GM18499 (cell line): Measurements from ENCODE around the gene PCGF1.

Experiments used
- ATAC-seq: cut with Tn5 transposase; IDR thresholded peaks from one replicate; pipeline ENCODE4 v1.9.1; 2021; ENCODE audit warnings: moderate number of reproducible peaks; ENCODE audit not compliant: insufficient read depth, unreplicated experiment

PCGF1 gene

DNA sequence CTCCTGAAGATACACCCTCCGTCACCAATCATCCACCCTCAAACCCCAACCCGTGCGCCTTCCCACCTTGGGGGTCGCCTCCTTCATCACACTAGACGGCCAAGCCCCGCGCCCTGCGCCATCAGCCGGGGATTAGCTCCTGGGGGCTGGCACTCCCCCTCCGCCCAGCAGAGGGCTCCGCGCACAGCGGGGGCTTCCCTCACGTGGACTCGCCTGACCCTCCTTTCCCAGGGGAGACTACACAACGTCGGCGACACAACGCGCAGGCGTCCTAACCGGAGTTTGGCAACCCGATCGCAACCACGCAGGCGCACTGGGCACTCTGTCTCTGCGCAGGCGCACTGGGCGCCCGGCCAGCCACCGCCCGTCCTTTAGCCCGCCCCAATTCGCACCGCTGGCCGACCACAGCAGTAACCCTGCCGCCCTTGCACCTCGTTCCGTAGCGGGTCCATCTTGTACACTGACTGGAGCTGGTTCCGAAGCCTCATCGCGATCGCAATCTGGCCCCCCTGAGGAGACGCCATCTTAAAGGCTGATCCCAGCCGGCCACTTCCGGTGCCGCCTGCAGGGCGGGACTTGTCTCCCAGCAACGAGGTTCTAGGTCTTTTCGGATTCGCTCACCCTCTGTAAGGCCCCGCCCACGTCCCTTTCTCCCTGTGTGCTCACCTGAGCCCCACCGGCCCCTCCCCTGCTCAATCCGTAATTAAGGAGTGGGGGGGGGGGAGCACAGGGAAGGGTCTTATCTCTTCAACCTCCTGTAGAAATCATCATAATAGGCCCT lies at the start of gene PCGF1:
Gene PCGF1, minus strand, starts transcription at position 551 of the 781 bp plus-strand sequence. Its CDS starts 27 bp downstream, at position 524.
- ATAC-seq: peak; percentile 84

DNA sequence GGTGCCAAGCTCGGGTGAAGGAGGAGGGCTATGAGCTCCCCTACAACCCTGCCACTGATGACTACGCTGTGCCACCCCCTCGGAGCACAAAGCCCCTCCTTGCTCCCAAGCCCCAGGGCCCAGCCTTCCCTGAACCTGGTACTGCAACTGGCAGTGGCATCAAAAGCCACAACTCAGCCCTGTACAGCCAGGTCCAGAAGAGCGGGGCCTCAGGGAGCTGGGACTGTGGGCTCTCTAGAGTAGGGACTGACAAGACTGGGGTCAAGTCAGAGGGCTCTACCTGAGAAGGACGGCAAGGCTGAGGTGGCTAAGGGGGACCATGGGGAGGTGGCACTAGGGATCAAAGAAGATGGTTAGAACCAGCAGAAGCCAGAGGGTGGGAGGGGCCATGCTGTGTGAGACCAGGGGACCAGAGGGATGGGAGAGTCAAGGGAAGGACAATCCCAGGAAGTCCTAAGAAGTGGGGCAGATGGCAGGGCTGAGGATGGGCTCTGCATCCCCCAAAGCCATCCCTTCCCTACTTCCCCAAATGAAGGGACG lies 49.4 kb upstream of the PCGF1 start:
- no peak for ATAC-seq

- ATAC-seq: no peak
Observed at GRCh38 chr2:74556159-74556558, 48.7 kb upstream of the PCGF1 start.

DNA sequence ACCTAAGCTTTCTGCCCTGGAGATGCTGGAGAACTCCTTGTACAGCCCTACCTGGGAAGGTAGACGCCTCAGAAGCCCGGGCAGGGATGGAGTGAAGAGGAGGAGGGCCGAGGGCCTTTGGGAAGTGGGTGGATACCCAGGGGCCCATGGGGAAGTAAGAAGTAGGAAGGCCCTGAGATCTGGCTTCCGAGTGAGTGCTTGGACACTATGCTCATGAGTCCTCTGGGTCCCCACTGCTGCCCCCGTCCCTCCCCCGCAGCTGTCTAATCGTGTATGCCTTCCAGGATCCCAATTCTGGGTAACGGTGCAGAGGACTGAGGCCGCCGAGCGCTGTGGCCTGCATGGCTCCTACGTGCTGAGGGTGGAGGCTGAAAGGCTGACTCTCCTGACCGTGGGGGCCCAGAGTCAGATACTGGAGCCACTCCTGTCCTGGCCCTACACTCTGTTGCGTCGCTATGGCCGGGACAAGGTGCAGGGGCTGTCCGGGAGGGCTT lies 48.2 kb upstream of the PCGF1 start:
- no peak for ATAC-seq

DNA sequence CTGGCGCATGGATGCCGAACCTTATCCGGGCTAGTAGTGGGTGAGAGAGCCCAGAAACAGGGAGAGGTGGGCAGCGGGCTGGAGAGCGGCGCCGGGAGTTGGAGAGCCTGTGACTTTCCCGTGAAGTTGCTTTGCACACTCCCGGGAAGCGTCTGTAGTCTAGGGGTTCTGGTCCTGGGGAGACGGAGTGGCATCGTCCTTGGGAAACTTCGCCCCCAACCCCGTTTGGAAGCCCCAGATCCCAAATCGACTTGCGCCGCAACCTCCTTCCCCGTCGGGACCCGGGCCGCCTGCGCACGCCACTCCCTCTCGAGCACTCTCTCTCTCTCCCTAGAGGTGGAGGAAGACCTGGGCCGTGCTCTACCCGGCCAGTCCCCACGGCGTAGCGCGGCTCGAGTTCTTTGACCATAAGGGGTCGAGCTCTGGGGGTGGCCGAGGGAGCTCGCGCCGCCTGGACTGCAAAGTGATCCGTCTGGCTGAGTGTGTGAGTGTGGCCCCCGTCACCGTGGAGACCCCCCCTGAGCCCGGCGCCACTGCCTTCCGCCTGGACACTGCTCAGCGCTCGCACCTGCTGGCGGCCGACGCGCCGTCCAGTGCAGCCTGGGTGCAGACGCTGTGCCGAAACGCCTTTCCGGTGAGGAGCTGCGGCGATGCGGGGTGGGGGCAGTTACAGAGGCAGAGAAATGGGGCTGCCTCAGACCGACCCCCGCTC lies 47.5 kb upstream of the PCGF1 start:
- ATAC-seq: no peak

GRCh38 chr2:74553892-74554819 lies 46.7 kb upstream of the PCGF1 start, which contains the start of the genes DOK1 and LOXL3:
DOK1 (plus strand) TSS chr2:74554720; CDS start chr2:74554755, 35 bp downstream.
LOXL3 (minus strand) TSS chr2:74553942; CDS start chr2:74552634, 1,308 bp downstream.
- no peak for ATAC-seq

- peak; percentile 10 for ATAC-seq
Observed at GRCh38 chr2:74552914-74553811, 45.7 kb upstream of the PCGF1 start.

GRCh38 chr2:74551942-74552913 lies 44.7 kb upstream of the PCGF1 start:
- ATAC-seq: peak; percentile 28

DNA sequence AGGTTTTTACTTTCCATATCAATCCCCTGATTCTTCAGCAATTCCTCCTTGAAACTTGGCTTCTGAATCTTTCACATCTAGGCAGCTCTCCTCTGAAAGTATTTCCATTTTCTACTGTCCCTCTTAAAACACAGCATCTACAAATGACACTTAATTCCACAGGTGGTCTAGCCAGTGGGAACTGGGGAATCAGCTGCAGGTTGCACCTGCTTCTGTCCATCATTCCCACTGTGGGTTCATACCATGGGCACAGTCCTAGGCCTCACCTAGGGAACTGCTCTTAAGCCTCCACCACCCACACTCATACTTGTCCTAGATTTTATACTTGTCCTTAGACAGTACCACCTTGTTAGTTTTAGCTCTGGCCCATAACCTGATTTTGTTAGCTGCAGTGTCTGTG lies 44.0 kb upstream of the PCGF1 start:
- no peak for ATAC-seq

- ATAC-seq: no peak
Observed at GRCh38 chr2:74550231-74550630, 42.7 kb upstream of the PCGF1 start.

DNA sequence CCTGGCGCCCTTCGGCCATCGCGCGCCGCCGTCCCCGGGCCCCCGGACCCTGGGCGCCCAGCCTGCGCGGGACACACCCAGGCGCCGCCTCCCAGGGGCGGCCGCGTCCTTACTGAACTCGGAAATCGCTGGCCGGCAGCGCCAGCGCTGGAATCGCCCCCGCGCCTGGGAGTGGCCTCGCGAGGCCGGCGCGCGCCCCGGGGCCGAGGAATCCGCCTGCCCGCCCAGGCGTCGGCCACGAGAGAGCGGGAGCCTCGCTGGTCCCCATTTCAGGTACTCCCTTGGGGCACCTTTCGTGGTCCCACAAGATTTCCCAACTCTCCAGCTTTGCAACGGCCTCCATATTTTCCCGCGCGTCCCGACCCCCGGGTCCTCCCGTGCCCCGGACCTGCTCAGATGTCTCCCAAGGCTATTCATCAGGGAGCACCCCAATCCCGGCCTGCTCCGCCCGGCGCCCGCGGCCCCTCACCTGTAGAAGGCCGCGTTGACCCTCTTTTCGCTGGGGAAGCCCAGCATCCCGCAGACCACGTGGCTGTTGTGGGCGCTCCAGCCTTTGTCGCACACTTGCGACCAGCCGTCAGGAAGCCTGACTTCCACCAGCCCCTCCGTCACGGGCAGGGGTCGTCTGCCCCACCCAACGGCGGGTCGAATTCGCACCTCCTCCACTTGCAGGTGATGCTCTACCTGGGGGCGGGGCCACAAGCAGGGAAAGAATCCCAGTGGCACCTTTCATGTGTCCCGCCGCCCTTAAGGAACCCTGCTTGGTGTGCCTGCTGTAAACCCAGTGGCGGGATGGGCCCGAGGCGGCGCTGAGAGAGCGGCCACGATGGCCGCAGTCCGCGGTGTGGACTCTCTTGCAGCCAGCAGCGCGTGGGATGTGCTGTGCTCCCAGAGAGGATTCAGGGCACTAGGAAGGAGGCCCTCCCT lies 41.7 kb upstream of the PCGF1 start:
- no peak for ATAC-seq

- no peak for ATAC-seq
Observed at GRCh38 chr2:74548285-74548899, 40.9 kb upstream of the PCGF1 start.

- ATAC-seq: no peak
Observed at GRCh38 chr2:74546004-74546403, 38.5 kb upstream of the PCGF1 start.

- no peak for ATAC-seq
Observed at GRCh38 chr2:74544634-74545033, 37.1 kb upstream of the PCGF1 start.

GRCh38 chr2:74542978-74543377 lies 35.5 kb upstream of the PCGF1 start:
- no peak for ATAC-seq

- no peak for ATAC-seq
Observed at GRCh38 chr2:74540291-74540690, 32.8 kb upstream of the PCGF1 start.
